GM23338 (cell line): ENCODE results near the gene DGKD. TPM values are rescaled to one million over a fixed set of nuclear protein-coding genes. Genes with fewer than 3 reads are reported as not detected.

Source experiments
- ATAC-seq: fragments of 200-7000 bp; cut with Tn5 transposase; 3 replicates; pipeline ENCODE4 v1.9.1; 2020
- DNase-seq: peaks from one replicate; pipeline ENCODE4 v3.0.0-alpha.2; 2015; ENCODE audit warnings: low spot score
- H2AFZ ChIP-seq: fragments of 200-600 bp; sonication (generic); 2 replicates; pipeline ENCODE4 v1.8.0; 2016; ENCODE audit warnings: antibody characterized with exemption, mild to moderate bottlenecking, moderate library complexity
- H3F3A ChIP-seq: fragments of 200-600 bp; sonication (generic); replicated peaks from 2 replicates; pipeline ENCODE4 v1.8.0; 2017; ENCODE audit warnings: antibody characterized with exemption, mixed run types, low read depth
- H3K27ac ChIP-seq: fragments of 200-600 bp; sonication (generic); 2 replicates; pipeline ENCODE4 v1.6.1; 2016; ENCODE audit warnings: low read depth
- H3K27me3 ChIP-seq: fragments of 200-600 bp; sonication (generic); 2 replicates; pipeline ENCODE4 v1.8.0; 2016; ENCODE audit warnings: mild to moderate bottlenecking, mixed run types, moderate library complexity; ENCODE audit not compliant: insufficient read depth
- H3K36me3 ChIP-seq: fragments of 200-600 bp; sonication (generic); 2 replicates; pipeline ENCODE4 v1.8.0; 2016; ENCODE audit warnings: mild to moderate bottlenecking; ENCODE audit not compliant: insufficient read depth
- H3K4me1 ChIP-seq: fragments of 200-600 bp; sonication (generic); 2 replicates; pipeline ENCODE4 v1.8.0; 2016; ENCODE audit warnings: mild to moderate bottlenecking, moderate library complexity; ENCODE audit not compliant: insufficient read depth
- H3K4me2 ChIP-seq: fragments of 200-600 bp; sonication (generic); 2 replicates; pipeline ENCODE4 v1.7.1; 2017; ENCODE audit warnings: mixed run types
- H3K4me3 ChIP-seq: fragments of 200-600 bp; sonication (generic); 2 replicates; pipeline ENCODE4 v1.6.1; 2016; ENCODE audit warnings: mixed run types
- H3K79me2 ChIP-seq: fragments of 200-600 bp; sonication (generic); replicated peaks from 2 replicates; pipeline ENCODE4 v1.8.0; 2017; ENCODE audit warnings: mild to moderate bottlenecking; ENCODE audit not compliant: insufficient read depth
- H3K9me2 ChIP-seq: fragments of 200-600 bp; sonication (generic); 2 replicates; pipeline ENCODE4 v1.8.0; 2017; ENCODE audit not compliant: insufficient read depth
- H4K20me1 ChIP-seq: fragments of 200-600 bp; sonication (generic); replicated peaks from 2 replicates; pipeline ENCODE4 v1.8.0; 2017; ENCODE audit warnings: mild to moderate bottlenecking; ENCODE audit not compliant: insufficient read depth
- H3K27ac Mint-ChIP-seq: 2 replicates; pipeline ENCODE4 v1.8.0; 2020; ENCODE audit warnings: inconsistent platforms, mild to moderate bottlenecking, moderate library complexity, mixed read lengths
- H3K27me3 Mint-ChIP-seq: 3 replicates; pipeline ENCODE4 v1.8.0; 2022; ENCODE audit warnings: low read depth, mild to moderate bottlenecking, moderate library complexity, mixed read lengths, inconsistent platforms; ENCODE audit not compliant: insufficient read depth, poor library complexity
- H3K36me3 Mint-ChIP-seq: 3 replicates; pipeline ENCODE4 v1.8.0; 2021; ENCODE audit warnings: low read depth, mild to moderate bottlenecking, inconsistent platforms, moderate library complexity, mixed read lengths
- H3K4me1 Mint-ChIP-seq: 3 replicates; pipeline ENCODE4 v1.8.0; 2020; ENCODE audit warnings: mild to moderate bottlenecking, inconsistent platforms, mixed read lengths
- H3K4me3 Mint-ChIP-seq: 3 replicates; pipeline ENCODE4 v1.8.0; 2021; ENCODE audit warnings: moderate library complexity, mild to moderate bottlenecking, inconsistent platforms, mixed read lengths
- H3K9me3 Mint-ChIP-seq: 3 replicates; pipeline ENCODE4 v1.8.0; 2020; ENCODE audit warnings: moderate library complexity, mild to moderate bottlenecking, inconsistent platforms, mixed read lengths
- EZH2phosphoT487 ChIP-seq: fragments of 200-600 bp; sonication (generic); IDR thresholded peaks from one replicate; pipeline ENCODE4 v1.8.1; 2018; ENCODE audit warnings: antibody characterized with exemption; ENCODE audit not compliant: unreplicated experiment
- JUNB ChIP-seq: IDR thresholded peaks from one replicate; pipeline ENCODE4 v1.6.1; 2016; ENCODE audit warnings: antibody characterized with exemption; ENCODE audit not compliant: unreplicated experiment
- POLR2AphosphoS5 ChIP-seq: IDR thresholded peaks from 2 replicates; pipeline ENCODE4 v1.6.1; 2016; ENCODE audit warnings: antibody characterized with exemption, low read depth
- STAT1 ChIP-seq: IDR thresholded peaks from one replicate; pipeline ENCODE4 v1.6.1; 2016; ENCODE audit warnings: antibody characterized with exemption; ENCODE audit not compliant: unreplicated experiment
- ZNF114 ChIP-seq: fragments of 250-450 bp; sonication (Bioruptor Pico); IDR thresholded peaks from 2 replicates; pipeline ENCODE4 v1.5.0; 2020; ENCODE audit warnings: mild to moderate bottlenecking, moderate library complexity
- polyA plus RNA-seq: library from polyadenylated mRNA; unstranded; fragments of >200 nt; fragmentation: Nextera tagmentation; extraction: Ambion mirVana; gene quantifications from 2 replicates; pipeline ENCODE4 v1.2.1, GENCODE V29; 2016
- total RNA-seq: library from RNA; depleted of rRNA; stranded (reverse); fragments of >200 nt; shearing (Covaris generic); gene quantifications from 2 replicates; pipeline ENCODE4 v1.2.3, GENCODE V29; 2014
- TF ChIP-seq, protein P1 (sequence below), 2 experiments: fragments of 200-600 bp in 1 of 2; sonication (generic) in 1 of 2; conservative IDR thresholded peaks; 2 replicates each; pipeline versions ENCODE4 v1.5.1 to v1.6.1; 2016 to 2017; ENCODE audit warnings: antibody characterized with exemption in 2 of 2, low read depth in 2 of 2, mild to moderate bottlenecking in 2 of 2, moderate library complexity in 1 of 2
- TF ChIP-seq, protein P2 (sequence below): fragments of 250-450 bp; sonication (Bioruptor Pico); IDR thresholded peaks from 2 replicates; pipeline ENCODE4 v1.5.0; 2020; ENCODE audit warnings: mild to moderate bottlenecking, moderate library complexity
- TF ChIP-seq, protein P3 (sequence below): IDR thresholded peaks from one replicate; pipeline ENCODE4 v1.6.1; 2018; ENCODE audit warnings: antibody characterized with exemption; ENCODE audit not compliant: unreplicated experiment

DGKD gene
- total and polyA plus RNA-seq, 2 experiments from 2014 or later = 11.1 to 23.4 TPM

DNA sequence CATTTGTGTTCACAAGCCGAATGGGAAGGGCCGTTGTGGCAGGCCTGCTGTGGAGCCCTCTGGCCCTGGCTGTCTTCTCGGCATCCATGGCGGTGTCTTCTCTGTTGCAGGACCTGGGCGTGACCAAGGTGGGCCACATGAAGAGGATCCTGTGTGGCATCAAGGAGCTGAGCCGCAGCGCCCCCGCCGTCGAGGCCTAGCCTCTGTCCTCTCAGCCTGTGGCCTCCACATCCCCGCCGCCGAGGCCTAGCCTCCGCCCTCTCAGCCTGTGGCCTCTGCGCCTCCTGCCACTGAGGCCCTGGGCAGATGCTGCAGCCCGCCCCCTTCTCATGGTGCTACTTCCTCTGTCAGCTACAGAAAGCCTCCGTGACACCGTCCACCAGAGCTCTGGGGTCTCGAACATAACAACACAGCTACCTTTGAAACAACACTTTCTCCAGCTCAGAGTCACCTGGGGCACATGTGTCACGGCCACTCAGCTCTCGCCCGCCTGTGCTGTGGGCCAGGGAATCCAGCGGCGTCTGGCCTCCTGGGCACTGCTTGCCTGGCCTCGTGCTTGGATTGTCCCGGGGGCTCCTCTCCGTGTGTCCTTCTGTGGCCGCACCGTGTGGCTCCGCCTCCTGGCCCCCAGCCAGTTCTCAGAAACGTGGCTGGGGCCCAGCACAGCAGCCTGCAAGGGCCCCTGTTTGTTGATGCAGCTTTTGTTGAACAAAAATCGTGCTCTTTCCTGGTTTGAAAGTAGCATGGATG lies 115.1 kb downstream of the DGKD start:
- Histone ChIP-seq H3K9me2 (no peaks in the 10 kb centered on the region), H3K4me1 (no peaks in the 10 kb centered on the region), H3F3A (no peaks in the 10 kb centered on the region), H3K4me3 (no peak overlapping the region), H3K36me3 (0 out of 2 replicates have a peak, but pooled peaks cover 3% of the 10 kb centered on the region), H2AFZ (no peak overlapping the region), H3K27ac (no peak overlapping the region), H3K79me2 (no peaks in the 10 kb centered on the region), H3K4me2 (no peak overlapping the region), H4K20me1 (no peaks in the 10 kb centered on the region), H3K27me3 (no peaks in the 10 kb centered on the region)
- H3K27ac Mint-ChIP-seq = no peak overlapping the region
- H3K4me3 Mint-ChIP-seq = no peak overlapping the region
- peaks cover 37% of the 10 kb centered on the region for H3K36me3 Mint-ChIP-seq
- no peaks in the 10 kb centered on the region; the same call in 2 of the 3 replicates for H3K4me1 Mint-ChIP-seq
- H3K9me3 Mint-ChIP-seq = no peaks in the 10 kb centered on the region; the same call in 2 of the 3 replicates
- peaks cover 1% of the 10 kb centered on the region for H3K27me3 Mint-ChIP-seq
- TF ChIP-seq, protein P1, sequence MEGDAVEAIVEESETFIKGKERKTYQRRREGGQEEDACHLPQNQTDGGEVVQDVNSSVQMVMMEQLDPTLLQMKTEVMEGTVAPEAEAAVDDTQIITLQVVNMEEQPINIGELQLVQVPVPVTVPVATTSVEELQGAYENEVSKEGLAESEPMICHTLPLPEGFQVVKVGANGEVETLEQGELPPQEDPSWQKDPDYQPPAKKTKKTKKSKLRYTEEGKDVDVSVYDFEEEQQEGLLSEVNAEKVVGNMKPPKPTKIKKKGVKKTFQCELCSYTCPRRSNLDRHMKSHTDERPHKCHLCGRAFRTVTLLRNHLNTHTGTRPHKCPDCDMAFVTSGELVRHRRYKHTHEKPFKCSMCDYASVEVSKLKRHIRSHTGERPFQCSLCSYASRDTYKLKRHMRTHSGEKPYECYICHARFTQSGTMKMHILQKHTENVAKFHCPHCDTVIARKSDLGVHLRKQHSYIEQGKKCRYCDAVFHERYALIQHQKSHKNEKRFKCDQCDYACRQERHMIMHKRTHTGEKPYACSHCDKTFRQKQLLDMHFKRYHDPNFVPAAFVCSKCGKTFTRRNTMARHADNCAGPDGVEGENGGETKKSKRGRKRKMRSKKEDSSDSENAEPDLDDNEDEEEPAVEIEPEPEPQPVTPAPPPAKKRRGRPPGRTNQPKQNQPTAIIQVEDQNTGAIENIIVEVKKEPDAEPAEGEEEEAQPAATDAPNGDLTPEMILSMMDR (conservative IDR thresholded peaks at IDR 0.05; ENCODE audit: low read depth in 2 of 2) = no peak
- TF ChIP-seq EZH2phosphoT487 = no peak
- TF ChIP-seq ZNF114 = no peak
- DNase-seq (no peak), ATAC-seq (no peak)

DNA sequence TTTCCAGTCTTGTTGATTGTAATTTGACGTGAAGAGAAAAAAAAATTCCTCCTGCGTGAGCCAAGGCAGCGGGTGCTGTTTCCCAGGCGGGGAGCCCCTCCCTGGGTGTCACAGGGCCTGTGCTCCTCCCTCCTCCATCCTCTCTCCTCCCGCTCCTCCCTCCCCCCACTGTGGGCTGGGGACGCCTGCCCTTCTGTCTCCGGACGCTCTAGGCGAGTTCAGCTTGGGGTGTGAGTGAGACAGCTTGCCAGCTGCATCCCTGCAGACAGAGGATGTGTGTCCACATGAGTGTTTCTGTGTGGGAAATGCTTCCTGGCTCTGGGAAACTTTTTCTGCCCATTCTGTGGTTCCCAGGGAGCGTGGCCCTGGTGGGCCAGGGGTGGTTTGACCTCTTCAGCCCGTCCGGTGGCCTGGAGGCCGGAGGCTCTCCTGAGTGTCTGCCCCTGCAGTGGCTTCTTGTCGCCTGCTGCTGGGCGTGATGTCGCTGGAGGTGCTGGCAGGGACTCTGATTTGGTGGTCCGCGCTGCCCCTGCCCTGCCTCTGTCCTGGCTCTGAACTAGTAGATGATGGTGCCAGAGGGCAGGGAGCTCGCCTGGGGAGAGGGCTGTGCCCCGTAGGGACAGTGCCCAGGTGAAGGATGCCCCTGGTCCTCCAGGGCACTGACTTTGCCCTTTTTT lies 115.9 kb downstream of the DGKD start:
- H3K36me3 Mint-ChIP-seq = peaks cover 37% of the 10 kb centered on the region
- H3K9me2 ChIP-seq = no peaks in the 10 kb centered on the region
- H3K9me3 Mint-ChIP-seq = no peaks in the 10 kb centered on the region; the same call in 2 of the 3 replicates
- no peaks in the 10 kb centered on the region for H3K27me3 ChIP-seq
- no peak overlapping the region for H2AFZ ChIP-seq
- no peaks in the 10 kb centered on the region for H3F3A ChIP-seq
- 0 out of 2 replicates have a peak, but pooled peaks cover 3% of the 10 kb centered on the region for H3K36me3 ChIP-seq
- no peaks in the 10 kb centered on the region for H4K20me1 ChIP-seq
- no peak overlapping the region for H3K4me3 Mint-ChIP-seq
- H3K27ac ChIP-seq = no peak overlapping the region
- H3K4me1 Mint-ChIP-seq = no peaks in the 10 kb centered on the region; the same call in 2 of the 3 replicates
- DNase-seq = no peak
- no peaks in the 10 kb centered on the region for H3K4me1 ChIP-seq
- no peak overlapping the region for H3K4me2 ChIP-seq
- no peaks in the 10 kb centered on the region for H3K79me2 ChIP-seq
- H3K27ac Mint-ChIP-seq = no peak overlapping the region
- H3K4me3 ChIP-seq = no peak overlapping the region
- ATAC-seq = no peak
- peaks cover 1% of the 10 kb centered on the region for H3K27me3 Mint-ChIP-seq
- TF ChIP-seq JUNB = no peak
- no peak for TF ChIP-seq STAT1
- TF ChIP-seq, protein P2, sequence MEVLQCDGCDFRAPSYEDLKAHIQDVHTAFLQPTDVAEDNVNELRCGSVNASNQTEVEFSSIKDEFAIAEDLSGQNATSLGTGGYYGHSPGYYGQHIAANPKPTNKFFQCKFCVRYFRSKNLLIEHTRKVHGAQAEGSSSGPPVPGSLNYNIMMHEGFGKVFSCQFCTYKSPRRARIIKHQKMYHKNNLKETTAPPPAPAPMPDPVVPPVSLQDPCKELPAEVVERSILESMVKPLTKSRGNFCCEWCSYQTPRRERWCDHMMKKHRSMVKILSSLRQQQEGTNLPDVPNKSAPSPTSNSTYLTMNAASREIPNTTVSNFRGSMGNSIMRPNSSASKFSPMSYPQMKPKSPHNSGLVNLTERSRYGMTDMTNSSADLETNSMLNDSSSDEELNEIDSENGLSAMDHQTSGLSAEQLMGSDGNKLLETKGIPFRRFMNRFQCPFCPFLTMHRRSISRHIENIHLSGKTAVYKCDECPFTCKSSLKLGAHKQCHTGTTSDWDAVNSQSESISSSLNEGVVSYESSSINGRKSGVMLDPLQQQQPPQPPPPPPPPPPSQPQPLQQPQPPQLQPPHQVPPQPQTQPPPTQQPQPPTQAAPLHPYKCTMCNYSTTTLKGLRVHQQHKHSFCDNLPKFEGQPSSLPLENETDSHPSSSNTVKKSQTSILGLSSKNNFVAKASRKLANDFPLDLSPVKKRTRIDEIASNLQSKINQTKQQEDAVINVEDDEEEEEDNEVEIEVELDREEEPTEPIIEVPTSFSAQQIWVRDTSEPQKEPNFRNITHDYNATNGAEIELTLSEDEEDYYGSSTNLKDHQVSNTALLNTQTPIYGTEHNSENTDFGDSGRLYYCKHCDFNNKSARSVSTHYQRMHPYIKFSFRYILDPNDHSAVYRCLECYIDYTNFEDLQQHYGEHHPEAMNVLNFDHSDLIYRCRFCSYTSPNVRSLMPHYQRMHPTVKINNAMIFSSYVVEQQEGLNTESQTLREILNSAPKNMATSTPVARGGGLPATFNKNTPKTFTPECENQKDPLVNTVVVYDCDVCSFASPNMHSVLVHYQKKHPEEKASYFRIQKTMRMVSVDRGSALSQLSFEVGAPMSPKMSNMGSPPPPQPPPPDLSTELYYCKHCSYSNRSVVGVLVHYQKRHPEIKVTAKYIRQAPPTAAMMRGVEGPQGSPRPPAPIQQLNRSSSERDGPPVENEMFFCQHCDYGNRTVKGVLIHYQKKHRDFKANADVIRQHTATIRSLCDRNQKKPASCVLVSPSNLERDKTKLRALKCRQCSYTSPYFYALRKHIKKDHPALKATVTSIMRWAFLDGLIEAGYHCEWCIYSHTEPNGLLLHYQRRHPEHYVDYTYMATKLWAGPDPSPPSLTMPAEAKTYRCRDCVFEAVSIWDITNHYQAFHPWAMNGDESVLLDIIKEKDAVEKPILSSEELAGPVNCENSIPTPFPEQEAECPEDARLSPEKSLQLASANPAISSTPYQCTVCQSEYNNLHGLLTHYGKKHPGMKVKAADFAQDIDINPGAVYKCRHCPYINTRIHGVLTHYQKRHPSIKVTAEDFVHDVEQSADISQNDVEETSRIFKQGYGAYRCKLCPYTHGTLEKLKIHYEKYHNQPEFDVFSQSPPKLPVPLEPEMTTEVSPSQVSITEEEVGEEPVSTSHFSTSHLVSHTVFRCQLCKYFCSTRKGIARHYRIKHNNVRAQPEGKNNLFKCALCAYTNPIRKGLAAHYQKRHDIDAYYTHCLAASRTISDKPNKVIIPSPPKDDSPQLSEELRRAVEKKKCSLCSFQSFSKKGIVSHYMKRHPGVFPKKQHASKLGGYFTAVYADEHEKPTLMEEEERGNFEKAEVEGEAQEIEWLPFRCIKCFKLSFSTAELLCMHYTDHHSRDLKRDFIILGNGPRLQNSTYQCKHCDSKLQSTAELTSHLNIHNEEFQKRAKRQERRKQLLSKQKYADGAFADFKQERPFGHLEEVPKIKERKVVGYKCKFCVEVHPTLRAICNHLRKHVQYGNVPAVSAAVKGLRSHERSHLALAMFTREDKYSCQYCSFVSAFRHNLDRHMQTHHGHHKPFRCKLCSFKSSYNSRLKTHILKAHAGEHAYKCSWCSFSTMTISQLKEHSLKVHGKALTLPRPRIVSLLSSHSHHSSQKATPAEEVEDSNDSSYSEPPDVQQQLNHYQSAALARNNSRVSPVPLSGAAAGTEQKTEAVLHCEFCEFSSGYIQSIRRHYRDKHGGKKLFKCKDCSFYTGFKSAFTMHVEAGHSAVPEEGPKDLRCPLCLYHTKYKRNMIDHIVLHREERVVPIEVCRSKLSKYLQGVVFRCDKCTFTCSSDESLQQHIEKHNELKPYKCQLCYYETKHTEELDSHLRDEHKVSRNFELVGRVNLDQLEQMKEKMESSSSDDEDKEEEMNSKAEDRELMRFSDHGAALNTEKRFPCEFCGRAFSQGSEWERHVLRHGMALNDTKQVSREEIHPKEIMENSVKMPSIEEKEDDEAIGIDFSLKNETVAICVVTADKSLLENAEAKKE (CRISPR knock-in tag) = no peak
- no peak for TF ChIP-seq POLR2AphosphoS5
- no peak for TF ChIP-seq ZNF114
- TF ChIP-seq, protein P3, sequence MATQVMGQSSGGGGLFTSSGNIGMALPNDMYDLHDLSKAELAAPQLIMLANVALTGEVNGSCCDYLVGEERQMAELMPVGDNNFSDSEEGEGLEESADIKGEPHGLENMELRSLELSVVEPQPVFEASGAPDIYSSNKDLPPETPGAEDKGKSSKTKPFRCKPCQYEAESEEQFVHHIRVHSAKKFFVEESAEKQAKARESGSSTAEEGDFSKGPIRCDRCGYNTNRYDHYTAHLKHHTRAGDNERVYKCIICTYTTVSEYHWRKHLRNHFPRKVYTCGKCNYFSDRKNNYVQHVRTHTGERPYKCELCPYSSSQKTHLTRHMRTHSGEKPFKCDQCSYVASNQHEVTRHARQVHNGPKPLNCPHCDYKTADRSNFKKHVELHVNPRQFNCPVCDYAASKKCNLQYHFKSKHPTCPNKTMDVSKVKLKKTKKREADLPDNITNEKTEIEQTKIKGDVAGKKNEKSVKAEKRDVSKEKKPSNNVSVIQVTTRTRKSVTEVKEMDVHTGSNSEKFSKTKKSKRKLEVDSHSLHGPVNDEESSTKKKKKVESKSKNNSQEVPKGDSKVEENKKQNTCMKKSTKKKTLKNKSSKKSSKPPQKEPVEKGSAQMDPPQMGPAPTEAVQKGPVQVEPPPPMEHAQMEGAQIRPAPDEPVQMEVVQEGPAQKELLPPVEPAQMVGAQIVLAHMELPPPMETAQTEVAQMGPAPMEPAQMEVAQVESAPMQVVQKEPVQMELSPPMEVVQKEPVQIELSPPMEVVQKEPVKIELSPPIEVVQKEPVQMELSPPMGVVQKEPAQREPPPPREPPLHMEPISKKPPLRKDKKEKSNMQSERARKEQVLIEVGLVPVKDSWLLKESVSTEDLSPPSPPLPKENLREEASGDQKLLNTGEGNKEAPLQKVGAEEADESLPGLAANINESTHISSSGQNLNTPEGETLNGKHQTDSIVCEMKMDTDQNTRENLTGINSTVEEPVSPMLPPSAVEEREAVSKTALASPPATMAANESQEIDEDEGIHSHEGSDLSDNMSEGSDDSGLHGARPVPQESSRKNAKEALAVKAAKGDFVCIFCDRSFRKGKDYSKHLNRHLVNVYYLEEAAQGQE = no peak
